ENCODE results near the gene ATP2B3. TPM values are rescaled to one million over a fixed set of nuclear protein-coding genes. Genes with fewer than 3 reads are reported as not detected.
A peak's percentile ranks its signal among the peaks of the same experiment; 100 is the strongest.

The ATP2B3 gene
- total RNA-seq, 2 donors from 2014 or later: 0.68 to 0.85 TPM

DNA sequence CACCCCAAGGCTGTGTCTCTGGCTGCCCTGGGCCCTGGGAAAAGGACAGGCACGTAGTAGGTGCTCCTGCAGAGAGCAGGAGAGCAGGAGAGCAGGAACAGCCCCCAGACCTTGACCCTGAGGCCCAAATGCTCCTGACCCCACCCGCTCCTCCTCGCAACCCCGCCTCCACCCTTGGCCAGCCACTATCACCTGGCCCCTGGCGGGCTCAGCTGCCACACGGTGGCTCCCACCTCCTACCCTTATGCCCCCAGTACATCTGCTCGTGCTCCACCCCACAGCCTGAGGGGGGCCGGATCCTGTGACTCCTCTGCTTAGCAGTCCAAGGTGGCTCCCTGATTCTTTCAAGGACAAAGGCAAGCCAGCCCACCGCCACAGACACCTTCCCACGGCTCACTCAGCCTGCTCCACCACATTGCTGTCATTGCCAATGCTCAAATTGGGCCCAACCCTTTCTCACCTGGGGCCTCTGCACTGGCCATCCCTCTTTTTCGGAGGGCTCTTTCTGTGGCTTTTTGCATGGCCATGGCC lies 41.6 kb upstream of the ATP2B3 start:
- no peak for DNase-seq (ENCODE audit: low spot score)
- TF ChIP-seq, protein P1, sequence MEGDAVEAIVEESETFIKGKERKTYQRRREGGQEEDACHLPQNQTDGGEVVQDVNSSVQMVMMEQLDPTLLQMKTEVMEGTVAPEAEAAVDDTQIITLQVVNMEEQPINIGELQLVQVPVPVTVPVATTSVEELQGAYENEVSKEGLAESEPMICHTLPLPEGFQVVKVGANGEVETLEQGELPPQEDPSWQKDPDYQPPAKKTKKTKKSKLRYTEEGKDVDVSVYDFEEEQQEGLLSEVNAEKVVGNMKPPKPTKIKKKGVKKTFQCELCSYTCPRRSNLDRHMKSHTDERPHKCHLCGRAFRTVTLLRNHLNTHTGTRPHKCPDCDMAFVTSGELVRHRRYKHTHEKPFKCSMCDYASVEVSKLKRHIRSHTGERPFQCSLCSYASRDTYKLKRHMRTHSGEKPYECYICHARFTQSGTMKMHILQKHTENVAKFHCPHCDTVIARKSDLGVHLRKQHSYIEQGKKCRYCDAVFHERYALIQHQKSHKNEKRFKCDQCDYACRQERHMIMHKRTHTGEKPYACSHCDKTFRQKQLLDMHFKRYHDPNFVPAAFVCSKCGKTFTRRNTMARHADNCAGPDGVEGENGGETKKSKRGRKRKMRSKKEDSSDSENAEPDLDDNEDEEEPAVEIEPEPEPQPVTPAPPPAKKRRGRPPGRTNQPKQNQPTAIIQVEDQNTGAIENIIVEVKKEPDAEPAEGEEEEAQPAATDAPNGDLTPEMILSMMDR (IDR thresholded peaks at IDR 0.05): no peak
- no peaks in the 10 kb centered on the region for H3K27me3 ChIP-seq (replicated peaks; ENCODE audit: insufficient read depth)
- ATAC-seq (ENCODE audit: insufficient number of reproducible peaks, low FRiP score, low read depth): no peak
- H3K4me3 ChIP-seq: no peak overlapping the region
- H3K9me3 ChIP-seq: no peaks in the 10 kb centered on the region
- peak overlapping the region; percentile 87 to 92 for H3K27ac ChIP-seq
- no peaks in the 10 kb centered on the region for H3K36me3 ChIP-seq
- H3K4me1 ChIP-seq (ENCODE audit: control insufficient read depth in 1 of 2, low read depth in 2 of 2): peaks cover 15 to 68% of the 10 kb centered on the region in 2 donors

DNA sequence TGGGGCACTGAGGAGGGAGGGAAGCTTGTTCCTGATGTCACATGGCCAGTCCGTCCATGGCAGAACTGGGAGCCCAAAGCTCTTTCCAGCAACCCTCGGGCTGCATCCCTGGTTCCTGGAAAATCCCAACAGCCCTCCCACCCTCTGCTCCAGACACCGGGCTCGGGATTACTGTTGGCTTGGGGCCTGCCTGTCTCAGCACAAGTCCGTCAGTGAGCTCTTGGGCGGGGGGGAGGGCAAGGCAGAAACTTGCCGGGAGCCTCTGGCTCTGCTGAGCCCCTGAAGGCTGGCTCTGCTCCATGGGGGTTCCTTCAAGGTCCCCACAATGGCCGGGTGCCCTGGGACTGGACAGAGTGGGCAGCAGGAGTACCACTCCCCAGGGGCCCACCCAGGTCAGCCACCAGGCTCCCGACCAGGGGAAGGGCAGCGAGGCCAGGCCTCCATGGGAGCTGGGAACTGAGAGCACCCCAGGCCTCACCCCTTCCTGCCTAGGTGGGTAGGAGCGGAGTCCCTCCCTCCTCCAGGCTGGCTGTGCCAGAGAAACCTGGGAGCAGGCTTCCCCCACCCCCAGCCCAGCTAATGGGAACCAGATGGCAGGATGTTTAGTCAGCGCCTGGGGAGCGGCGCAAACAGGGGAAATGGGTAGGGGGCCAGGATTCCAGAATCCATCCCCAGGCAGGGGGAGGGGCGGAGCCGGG lies 40.6 kb upstream of the ATP2B3 start:
- Histone ChIP-seq H3K27me3 (replicated peaks; ENCODE audit: insufficient read depth) (no peaks in the 10 kb centered on the region), H3K36me3 (no peaks in the 10 kb centered on the region), H3K4me1 (ENCODE audit: control insufficient read depth in 1 of 2, low read depth in 2 of 2) (peaks cover 15 to 59% of the 10 kb centered on the region in 2 donors), H3K27ac (peak overlapping the region; percentile 87 to 92), H3K9me3 (no peaks in the 10 kb centered on the region), H3K4me3 (peak overlapping the region; percentile 36)
- DNase-seq (ENCODE audit: low spot score) (peak; percentile 49), ATAC-seq (ENCODE audit: insufficient number of reproducible peaks, low FRiP score, low read depth) (no peak)
- TF ChIP-seq, protein P1 (IDR thresholded peaks at IDR 0.05): no peak

DNA sequence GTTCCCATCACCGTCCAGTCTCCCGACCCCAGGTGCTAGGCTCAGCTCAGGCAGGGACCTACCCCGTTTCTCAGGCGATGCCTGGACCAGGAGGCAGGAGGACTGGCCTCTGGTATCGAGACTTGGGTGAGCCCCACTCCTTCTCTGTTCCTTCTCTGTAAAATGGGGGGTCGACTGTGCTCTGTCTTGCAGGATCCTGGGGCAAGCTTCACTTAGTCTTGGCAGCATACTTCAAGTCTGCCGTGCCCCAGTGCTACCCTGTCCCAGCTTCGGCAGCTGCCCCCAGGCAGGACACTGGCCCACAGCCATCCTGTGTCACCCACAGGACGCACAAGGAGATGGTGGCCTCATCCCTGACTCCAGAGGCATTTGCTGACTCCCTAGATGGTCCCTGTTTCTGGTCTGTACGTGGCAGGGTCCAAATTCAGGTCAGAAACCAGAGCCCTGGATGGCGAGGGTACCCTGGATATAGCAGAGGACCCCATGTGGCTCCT lies 40.0 kb upstream of the ATP2B3 start:
- H3K9me3 ChIP-seq: no peaks in the 10 kb centered on the region
- DNase-seq (ENCODE audit: low spot score): no peak
- H3K36me3 ChIP-seq: no peaks in the 10 kb centered on the region
- H3K27me3 ChIP-seq (replicated peaks; ENCODE audit: insufficient read depth): no peaks in the 10 kb centered on the region
- TF ChIP-seq, protein P1 (IDR thresholded peaks at IDR 0.05): no peak
- peaks cover 15 to 61% of the 10 kb centered on the region in 2 donors for H3K4me1 ChIP-seq (ENCODE audit: control insufficient read depth in 1 of 2, low read depth in 2 of 2)
- ATAC-seq (ENCODE audit: insufficient number of reproducible peaks, low FRiP score, low read depth): no peak
- H3K4me3 ChIP-seq: peak overlapping the region; percentile 36
- peak overlapping the region; percentile 87 to 92 for H3K27ac ChIP-seq

DNA sequence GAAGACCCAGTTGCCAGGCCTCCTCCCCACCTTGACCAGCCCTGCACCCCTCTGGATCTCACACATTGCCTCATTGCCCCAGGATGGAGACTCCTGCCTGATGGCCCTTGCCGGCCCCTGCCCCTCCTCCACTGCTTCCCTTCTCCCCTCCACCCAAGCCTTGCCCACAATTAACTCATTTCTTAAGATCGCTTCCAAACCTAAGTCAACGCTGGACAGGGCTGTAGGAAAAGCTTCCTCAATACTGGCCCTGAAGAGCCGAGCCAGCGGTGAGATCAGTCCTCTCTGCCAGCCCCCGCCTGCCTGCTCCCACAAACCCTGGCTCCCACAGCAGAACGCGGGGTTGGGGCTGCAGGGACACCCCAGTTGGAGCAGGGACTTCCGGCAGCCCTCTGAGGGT lies 39.5 kb upstream of the ATP2B3 start:
- ATAC-seq (ENCODE audit: insufficient number of reproducible peaks, low FRiP score, low read depth): no peak
- peaks cover 15 to 59% of the 10 kb centered on the region in 2 donors for H3K4me1 ChIP-seq (ENCODE audit: control insufficient read depth in 1 of 2, low read depth in 2 of 2)
- TF ChIP-seq, protein P1 (IDR thresholded peaks at IDR 0.05): no peak
- no peak for DNase-seq (ENCODE audit: low spot score)
- no peaks in the 10 kb centered on the region for H3K9me3 ChIP-seq
- peak overlapping the region; percentile 36 for H3K4me3 ChIP-seq
- peak overlapping the region; percentile 87 to 92 for H3K27ac ChIP-seq
- H3K27me3 ChIP-seq (replicated peaks; ENCODE audit: insufficient read depth): no peaks in the 10 kb centered on the region
- H3K36me3 ChIP-seq: no peaks in the 10 kb centered on the region

DNA sequence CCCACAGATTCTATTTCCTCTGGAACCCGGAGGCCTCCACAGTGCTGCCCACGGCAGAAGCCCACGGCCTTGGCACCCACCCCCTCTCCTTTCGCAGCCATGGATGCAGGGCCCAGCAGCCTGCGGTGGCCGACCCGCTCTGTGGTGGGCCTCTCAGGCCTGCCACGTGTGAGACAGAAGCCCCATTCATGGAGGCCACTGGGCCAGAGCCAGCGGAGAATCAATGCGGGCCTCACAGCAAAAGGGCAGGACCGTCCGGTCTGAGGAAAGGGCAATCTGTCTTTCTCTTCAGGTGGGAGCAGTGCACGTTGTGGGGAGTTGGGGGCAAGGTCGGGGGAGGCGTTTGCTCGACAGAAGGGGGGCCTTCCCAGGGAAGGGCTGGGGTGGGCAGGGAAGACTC lies 38.7 kb upstream of the ATP2B3 start:
- ATAC-seq (ENCODE audit: insufficient number of reproducible peaks, low FRiP score, low read depth) (no peak), DNase-seq (ENCODE audit: low spot score) (no peak)
- no peaks in the 10 kb centered on the region for H3K36me3 ChIP-seq
- H3K9me3 ChIP-seq: no peaks in the 10 kb centered on the region
- H3K27me3 ChIP-seq (replicated peaks; ENCODE audit: insufficient read depth): no peaks in the 10 kb centered on the region
- TF ChIP-seq, protein P1 (IDR thresholded peaks at IDR 0.05): no peak
- peak overlapping the region; percentile 87 to 92 for H3K27ac ChIP-seq
- peaks cover 15 to 57% of the 10 kb centered on the region in 2 donors for H3K4me1 ChIP-seq (ENCODE audit: control insufficient read depth in 1 of 2, low read depth in 2 of 2)
- H3K4me3 ChIP-seq: no peak overlapping the region

Data from thoracic aorta (tissue), 2 donors.